NCI-H1092 treated with DMSO at 0.1 percent for 48 hours (cell line): ENCODE data around the gene MRTFB.

Source experiments
- DNase-seq: peaks from one replicate; lab custom pipeline; 2025; lab: John Stamatoyannopoulos, UW

Gene MRTFB

DNA sequence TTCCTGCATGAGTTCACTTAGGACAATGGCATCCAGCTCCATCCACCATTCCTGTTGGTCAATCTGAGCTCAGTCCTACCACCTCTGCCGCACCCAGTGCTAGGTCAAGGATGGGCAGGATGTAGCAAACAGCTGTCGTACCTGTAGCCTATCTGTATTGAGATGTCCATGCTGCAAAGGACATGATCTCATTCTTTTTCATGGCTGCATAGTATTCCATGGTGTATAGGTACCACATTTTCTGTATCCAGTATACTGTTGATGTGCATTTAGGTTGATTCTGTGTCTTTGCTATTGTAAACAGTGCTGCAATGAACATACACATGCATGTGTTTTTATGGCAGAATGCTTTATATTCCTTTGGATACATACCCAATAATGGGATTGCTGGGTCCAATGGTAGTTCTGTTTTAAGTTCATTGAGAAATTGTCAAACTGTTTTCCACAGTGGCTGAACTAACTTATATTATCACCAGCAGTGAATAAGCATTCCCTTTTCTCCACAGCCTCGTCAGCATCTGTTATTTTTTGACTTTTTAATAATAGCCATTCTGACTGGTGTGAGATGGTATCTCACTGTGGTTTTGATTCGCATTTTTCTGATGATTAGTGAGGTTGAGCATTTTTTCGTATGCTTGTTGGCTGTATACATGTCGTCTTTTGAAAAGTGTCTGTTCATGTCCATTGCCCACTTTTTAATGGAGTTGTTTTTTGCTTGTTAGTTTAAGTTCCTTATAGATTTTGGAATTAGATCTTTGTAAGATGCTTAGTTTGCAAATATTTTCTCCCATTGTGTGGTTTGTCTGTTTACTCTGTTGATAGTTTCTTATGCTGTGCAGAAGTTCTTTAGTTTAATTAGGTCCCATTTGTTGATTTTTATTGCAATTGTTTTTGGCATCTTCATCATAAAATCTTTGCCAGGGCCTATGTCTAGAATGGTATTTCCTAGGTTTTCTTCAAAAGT is 7.2 kb upstream of the MRTFB start:
- DNase-seq = no peak

DNA sequence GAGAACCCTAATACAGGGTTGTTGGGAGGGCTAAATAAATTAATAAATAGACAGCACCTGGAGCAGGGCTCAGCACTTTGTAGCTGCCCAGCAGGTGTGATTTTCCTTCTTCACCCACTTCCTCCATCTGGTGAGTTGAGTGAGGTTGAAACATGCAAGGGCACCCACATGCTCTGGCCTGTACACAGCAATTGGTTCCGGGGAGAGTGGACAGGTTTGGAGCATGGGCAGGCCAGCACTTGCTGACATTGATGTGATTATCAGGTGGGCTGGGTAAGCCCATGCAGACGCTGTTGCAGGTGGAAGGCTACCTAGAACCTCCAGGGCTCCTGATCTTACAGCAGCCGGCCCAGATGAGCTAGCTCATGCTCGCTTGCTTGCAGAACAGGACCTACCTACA is 1.3 kb upstream of the MRTFB start:
- no peak for DNase-seq

DNA sequence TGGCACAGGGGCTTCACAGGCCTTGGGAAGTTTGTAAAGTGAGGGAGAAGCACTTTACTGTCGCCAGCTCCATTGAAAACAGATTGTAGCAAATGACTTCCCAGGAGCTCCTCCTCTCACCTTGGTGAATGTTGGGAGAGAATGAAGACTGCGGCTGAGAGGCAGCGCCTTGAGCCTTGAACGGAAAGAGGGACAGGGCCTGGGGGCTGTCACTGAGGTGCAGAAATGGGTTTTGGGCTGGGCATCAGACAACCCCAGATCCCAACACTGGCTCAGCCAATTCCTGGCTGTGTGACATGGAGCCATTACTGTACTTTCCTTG is 603 bp upstream of the MRTFB start:
- DNase-seq = no peak

DNA sequence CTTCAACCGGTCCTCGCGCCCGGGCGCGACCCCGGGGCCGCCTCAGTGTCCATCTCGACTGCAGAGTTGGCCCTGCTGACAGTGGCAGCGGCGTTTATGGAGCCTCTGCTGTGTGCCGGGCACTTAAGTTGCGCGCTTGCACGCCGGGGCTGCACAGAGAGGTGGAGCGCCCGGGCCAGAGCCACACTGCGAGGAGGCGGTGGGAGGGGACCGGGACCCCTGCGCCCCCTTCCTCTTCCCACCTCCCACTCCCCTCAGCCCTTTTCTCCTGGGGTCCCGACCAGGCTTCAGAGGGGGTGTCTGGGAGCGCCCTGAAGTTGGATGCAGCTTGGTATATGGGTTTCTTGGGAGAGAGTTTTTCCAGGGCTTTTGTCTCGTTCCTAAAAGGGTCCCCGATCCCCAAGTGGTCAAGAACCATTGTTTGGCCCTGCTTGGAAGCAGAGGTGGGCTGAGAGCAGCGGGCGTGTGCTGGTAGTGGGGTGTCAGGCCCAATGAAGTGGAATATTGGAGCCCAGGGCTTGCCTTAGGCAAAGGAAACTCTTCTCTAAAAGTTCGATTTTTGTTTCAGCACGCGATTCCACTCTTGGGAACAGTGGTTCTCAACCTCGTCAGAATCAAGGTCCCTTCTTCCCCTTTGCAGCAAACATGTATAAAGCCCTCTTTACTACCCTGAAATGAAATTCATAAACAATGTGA is 605 bp downstream of the MRTFB start:
- DNase-seq = no peak

DNA sequence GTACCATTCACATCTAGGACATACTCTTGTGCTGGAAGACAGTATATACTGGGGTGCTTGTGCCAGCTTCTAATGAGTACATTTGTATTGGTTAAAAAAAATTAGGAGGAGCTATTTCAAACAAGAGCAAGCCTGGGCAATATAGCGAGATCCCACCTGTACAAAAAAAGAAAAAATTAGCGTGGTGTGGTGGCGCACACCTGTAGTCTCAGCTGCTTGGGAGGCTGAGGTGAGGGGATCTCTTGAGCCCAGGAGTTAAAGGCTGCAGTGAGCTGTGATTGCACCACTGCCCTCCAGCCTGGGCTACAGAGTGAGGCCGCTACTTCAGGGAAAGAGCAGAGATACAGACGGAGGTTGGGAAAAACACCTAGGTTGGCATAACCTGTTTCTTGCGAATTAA is 1.2 kb downstream of the MRTFB start:
- DNase-seq = no peak

DNA sequence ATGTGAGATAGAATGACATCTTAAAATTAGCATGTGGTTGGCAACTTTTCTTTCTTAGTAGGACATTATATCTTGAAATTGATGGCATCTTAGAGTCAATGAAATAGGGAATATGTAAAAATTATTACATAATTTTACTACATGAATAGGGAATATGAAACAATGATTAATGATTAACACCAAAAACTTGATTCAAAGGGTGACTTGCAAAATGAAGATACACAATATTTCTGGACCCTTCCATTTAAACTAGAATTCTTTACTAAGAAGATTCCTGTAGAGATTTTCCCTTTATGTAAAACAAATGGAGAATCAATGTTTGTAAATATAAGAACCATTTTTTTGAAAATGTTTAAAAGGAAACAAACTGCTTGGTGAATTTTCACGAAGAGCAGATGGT is 3.4 kb downstream of the MRTFB start:
- no peak for DNase-seq

DNA sequence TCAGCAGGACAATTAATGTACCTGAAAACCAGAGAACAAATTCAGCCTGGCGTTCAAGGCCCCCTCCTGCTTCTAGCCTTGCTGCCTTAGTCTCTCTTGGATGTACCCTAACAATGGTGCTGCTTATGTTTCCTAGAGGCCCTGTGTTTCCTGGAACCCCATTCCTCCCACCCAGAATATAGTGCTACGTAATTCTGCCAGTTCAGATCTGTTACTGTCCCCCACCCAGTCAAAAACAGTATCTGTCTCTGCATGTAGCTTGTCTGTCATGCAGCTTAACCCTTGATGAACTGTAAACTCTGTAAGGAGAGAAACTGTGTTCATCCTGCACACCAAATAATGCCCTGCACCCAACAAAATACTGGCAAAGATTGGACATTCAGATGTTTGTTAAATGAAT is 6.8 kb downstream of the MRTFB start:
- no peak for DNase-seq

DNA sequence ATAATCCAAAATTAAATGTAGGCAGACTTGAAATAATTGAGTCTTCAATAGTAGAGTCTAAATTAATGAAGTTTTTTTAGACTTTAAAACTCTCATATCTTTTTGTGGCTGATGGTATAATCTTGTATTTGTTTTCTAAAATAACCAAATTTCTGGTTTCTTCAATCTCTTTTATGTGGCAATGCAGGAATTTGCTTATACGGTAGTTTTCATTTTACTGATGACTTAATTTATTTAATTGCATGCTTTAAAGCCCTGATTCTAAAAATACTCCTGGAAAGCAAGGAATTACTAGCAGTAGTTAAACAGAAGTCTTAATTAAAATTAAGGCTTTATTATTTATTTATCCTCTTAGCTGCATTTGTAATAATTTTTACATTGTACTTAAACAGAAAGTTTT is 15.4 kb downstream of the MRTFB start:
- DNase-seq = no peak

DNA sequence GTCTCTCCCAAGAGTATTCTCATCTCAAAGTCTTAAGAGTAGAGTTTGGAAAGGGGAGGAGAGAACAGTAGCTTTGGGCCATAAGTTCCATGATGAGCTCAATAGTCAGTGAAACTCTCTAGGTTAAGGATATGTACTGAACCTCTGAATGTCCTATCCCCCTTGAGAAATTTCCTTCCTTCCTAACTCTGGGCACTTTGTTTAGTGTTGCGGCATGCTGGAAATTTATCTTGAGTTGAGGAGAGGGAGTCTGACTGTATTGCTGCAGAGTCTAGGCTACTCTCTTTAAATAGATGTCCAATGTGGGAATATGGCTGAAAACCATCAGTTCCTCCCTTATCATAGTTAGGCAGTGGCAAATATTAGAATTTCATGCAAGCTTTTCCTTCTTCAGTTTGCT is 16.1 kb downstream of the MRTFB start:
- DNase-seq = no peak

DNA sequence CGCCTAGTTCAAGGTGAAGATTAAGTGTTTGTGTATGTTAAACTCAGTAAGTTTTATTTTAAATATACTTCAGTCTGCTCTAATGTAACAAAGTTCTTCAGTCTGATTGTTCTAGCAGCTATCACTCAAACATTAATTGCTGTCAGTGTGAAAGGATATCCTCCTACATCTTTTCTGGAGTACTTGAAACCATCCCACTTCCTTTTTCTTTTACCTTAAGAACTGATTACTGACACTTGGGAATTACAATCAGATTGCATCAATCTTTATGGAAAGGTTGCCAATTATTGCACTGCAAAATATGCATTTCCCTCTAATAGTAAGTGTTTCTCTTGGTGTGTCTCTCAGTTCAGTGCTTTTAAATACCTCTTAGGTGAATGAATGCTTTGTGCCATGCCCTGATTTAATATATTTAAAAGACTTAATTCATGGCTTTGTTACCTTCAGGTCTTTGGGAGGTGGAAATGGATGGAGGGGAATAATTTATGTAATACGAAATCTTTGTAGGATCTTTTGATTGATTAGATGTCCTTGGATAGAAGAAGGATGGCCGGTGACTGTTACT is 16.6 kb downstream of the MRTFB start:
- DNase-seq = no peak

DNA sequence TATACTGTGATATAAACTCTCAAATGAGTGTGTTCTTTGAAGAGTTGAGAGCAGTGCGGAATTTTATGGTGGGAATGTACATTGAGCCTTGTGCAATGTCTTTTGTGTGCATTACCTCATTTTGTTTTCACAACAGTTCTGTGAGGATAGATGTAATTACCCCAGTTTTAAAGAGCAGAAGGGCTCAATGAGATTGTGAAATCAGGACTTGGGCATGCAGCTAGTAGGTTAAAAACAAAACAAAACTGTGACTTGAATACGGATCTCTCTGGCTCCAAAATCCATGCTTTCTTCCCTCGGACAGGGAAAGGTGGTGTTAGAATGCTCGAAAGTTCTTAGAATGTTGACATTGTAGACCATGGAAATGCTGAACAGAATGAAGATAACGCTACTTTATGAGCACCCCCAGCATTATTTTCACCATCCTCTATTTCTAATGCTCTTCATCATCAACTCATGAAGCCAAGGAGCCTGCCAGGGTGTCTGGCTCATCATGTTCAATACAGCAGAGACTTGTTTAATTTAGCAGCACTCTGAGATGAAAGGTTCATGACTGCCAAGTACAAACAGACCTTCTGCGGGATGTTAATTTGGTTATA is 17.1 kb downstream of the MRTFB start:
- DNase-seq = no peak

DNA sequence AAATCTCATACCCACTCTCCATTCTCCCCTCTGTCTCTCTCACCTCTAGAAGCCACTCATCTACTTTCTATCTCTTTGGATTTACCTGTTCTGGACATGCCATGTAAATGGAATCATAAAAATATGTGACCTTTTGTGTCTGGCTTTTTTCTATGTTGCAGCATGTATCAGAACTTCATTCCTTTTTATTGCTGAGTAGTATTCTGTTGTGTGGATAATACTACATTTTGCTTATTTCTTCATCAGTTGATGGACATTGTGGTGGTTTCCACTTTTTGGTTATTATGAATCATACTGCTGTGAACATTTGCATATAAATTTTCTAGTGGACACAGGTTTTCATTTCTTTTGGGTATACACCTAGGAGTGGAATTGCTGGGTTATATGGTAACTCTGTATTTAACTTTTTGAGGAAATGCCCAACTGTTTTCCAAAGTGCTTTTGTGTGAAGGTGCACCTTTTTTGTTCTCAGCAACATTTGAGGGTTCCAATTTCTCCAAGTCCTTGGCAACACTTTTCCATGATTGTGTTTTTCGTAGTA is 18.2 kb downstream of the MRTFB start:
- no peak for DNase-seq

DNA sequence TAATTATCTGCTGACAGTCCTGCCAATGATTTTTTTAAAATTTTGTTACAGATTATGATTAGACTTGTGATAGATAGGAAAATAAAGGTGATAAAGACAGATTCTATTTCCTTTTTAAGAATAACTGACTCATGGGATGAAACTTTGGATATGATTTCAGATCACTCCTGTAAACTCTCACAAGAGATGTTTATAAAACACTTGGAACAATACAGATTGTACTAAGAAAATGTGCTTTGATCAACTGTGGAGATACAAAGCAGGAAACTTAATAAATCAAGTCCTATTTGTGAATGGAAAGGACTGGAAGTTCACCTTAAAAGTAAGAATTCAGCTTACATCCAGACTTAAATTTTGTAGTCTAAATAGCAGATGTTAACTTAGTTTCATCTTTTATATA is 21.4 kb downstream of the MRTFB start:
- DNase-seq = no peak

DNA sequence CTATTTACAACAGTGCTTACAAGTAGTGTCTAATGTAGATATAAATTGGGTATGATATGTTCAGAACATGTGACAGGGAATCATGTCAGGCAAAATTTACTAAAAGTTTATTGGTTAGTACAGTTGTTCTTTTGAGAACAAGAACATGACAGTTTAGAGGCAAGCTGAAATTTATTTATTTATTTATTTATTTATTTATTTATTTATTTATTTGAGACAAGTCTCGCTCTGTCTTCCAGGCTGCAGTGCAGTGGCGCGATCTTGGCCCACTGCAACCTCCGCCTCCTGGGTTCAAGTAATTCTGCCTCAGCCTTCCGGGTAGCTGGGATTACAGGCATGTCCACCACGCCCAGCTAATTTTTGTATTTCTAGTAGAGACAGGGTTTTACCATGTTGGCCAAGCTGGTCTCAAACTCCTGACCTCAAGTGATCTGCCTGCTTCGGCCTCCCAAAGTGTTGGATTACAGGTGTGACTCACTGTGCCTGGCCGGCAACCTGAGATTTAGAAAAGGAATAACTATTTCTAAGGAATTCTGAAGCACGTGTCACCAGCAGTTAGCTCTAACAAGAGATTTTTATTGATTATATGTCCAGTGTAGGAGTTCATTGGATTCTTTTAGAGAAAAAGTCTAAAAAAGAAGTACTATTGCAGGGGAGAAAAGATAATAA is 24.9 kb downstream of the MRTFB start:
- DNase-seq = no peak

DNA sequence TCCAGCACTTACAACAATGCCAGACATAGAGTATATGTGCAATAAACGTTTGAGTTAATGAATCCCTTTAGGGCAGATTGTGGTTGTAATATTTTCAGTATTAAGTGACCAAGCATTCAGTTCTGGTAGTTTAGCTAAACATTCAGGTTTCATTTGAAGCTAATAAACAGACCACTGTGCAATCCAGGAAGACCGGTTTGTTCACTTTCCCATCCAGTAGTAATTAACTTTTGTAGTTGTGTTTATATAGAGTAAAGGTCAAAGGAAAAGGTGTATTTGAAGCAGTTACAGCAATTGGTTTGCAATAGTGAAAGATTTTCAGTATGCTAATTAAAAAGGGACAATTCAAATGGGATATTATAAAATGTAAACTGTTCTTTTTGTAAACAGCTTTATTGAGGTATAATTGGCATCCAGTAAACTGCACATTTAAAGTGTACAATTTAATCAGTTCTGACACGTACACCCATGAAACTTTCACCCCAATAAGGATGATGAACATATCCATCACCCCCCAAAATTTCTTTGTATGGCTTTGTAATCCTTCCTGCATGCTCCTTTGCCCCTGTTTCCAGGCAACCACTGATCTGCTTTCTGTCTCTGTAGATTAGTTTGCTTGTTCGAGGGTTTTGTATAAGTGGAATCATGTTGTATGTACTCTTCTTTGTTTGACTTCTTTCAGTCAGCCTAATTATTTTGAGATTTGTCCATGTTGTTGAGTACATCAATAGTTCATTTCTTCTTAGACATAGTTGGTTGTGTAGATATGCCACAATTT is 26.3 kb downstream of the MRTFB start:
- DNase-seq = peak; percentile 1

DNA sequence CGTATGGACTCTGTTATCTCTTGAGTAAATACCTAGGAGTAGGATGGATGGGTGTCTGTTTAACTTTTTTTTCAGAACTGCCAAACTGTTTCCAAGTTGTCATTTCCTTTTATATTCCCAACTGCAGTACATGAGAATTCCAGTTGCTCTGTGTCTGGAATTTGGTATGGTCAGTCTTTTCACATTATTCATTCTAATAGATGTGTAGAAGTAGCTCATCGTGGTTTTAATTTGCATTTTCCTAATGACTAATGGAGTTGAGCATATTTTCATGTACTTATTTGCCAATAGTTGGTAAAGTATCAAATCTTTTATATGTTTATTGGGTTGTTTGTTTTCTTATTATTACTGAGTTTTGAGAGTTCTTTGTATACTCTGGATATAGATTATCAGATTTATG is 27.0 kb downstream of the MRTFB start:
- no peak for DNase-seq

DNA sequence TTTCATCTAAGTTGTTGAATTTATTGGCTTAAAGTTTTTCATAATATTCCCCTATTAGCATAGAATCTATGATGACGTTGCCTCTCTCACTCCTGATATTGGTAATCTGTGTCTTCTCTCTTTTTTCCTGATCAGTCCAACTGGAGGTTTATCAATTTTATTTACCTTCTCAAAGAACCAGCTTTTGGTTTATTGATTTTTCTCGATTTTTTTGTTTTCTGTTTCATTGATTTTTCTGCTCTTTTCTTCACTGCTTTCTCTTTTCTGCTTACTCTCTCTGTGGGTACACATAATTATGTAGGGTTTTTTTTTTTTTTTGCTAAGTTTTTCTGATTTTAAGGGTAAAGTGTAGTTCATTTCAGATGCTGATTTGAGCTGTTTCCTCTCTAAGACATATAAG is 29.7 kb downstream of the MRTFB start:
- no peak for DNase-seq

DNA sequence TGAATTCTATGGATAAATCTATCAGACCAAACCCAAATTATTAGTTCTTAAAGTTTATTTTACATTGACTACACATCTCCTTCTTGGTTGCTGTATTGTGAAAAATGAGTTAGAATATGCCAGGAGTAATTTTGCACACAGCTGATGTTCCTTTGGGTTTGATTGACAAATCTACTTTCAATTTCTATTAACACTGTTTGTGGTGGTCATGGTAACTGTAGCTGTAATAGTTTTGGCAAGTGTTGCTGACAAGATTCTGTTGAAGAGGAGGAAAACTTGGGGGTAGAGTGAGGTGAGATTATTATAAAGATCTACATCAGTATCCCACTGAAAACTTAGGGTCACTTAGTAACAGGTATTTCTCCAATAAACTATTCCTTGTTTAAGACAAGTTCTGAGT is 30.3 kb downstream of the MRTFB start:
- no peak for DNase-seq

DNA sequence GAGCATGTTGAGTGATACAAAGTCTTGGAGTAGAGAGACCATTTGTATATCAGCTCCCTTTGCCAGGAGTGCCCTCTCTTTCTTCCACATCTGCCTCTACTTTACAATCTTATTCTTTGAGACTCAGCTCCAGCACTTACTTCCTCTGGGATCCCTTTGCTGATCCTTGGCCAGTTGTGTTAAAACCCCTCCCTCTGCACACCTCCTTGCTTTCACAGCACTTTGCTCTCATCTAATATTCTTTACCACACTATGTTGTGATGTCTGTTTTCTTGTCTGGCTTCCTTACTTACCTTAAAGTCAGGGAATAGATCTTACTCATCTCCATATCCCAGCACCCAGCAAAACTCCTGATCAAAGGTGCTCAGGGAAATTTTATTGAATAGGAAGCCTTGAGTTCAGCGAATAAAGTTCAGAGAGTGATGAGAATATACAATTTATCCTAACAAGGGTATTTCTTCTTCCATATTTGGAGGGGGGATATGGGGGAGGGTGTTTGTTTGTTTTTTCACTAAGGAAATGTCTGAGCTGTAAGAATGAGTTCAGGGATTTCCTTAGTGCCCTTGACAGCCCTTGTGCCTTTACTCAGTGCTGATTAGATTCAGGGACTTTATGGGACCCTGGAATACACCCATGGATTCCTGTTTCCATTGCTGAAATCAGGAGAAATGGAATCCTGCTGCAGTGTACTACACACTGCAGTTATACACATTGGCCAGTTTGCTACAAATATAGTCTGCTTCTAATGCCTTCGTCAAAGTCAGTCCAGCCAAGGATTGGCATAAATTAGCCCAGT is 32.0 kb downstream of the MRTFB start:
- DNase-seq = no peak

DNA sequence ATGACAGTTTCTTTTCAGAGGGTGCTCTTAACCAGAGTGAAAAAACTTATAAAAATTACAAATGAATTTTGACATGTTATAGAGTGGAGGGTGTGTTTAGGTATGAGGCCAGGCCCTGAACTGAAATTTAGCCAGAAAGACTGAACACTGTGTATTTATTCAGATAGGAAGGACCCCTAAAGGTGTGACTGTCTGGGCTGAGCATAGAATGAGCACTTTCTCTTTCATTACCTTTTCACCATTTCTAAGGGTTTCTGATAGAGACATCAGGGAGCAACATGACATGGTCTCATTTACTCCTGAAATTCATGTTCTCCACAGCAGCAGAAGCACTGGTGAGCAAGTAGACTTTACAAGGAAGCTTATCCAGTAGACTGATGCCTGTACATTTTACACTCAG is 32.9 kb downstream of the MRTFB start:
- no peak for DNase-seq
